HG03342 (cell line): Measurements from ENCODE around the gene WWP2.
A peak's percentile ranks its signal among the peaks of the same experiment; 100 is the strongest.
"Not testable (repeated sequence)": the region's sequence is repeated elsewhere in the genome, so short reads cannot be mapped to it uniquely, and the experiment has no call there.

Experiments used
- ATAC-seq: cut with Tn5 transposase; IDR thresholded peaks from one replicate; pipeline ENCODE4 v1.9.1; 2021; ENCODE audit warnings: mild to moderate bottlenecking, moderate library complexity; ENCODE audit not compliant: unreplicated experiment

The WWP2 gene

DNA sequence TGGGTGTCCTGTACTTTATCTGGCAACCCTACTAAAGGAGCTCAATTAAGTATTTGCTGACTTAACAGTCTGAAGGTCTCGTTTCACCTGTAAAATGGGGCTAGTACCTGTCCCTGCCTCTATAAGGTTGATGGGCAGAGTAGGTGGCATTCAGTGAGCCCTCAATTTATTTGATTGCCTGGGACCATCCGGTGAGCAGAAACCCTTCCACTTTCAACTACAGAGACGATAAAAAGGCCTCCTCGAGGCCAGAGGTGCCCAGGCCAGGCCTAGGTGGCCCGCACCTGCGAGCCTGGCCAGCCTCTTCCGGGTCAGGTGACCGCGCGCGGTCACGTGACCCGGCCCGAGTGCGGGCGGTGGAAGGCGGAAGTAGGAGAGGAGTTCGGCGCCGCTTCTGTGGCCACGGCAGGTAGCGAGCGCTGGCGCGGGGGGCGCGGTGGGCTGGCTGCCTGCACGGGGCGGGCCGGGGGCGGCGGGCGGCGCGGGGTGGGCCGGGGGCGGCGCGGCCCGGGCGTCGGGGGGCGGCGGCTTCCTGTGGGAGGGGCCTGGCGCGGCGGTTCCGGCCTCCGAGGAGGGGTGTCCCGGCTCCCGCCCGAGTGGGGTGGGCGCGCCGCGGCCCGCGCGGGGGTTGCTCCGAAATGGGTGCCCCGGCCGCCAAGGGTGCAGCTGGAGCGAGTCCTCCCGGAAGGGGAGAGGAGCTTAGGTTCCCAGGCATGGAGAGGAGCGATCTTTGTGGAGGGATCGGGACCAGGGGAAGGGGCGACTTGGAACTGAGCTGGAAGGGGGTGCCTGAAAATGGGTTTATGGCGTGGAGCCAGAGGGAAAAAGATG, at the start of gene WWP2:
Gene WWP2 (plus strand): TSS at position 350 of the 831 bp plus-strand sequence. CDS start 24,679 bp downstream, outside the sequence.
- ATAC-seq, result peak; percentile 67

GRCh38 chr16:69712914-69713581, 49.1 kb upstream of the WWP2 start:
- no peak for ATAC-seq

GRCh38 chr16:69717066-69717465, 45.1 kb upstream of the WWP2 start:
- no peak for ATAC-seq

DNA sequence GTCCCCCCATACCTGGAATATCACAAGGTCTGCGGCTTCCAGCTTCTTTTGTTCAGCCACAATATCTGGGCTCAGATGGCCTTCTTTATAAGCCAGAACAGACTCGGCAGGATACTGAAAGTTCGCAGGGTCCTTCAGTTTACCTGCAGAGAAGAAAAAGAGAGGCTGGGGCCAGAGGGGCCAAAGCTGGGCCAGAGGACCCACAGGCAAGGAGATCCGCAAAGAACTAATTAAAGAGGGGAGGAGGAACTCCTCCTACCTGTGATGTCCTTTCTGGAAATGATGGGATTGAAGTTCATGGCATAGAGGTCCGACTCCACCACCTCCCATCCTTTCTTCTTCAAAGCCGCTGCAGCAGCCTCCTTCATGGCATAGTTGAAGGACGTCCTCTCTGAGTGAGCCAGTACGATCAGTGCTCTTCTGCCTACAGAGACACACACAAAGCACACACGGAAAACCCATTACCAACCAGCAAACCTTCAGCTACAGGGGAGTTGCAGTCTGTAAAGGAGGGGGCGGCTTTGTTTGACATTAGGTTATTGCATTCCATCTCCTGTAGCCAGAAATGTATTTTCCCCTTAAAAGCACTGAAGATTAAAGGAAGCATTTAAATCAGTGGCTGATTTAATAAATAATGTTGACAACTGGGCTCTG, 43.9 kb upstream of the WWP2 start:
- no peak for ATAC-seq

- no peak for ATAC-seq
These were observed 41.2 kb upstream of the WWP2 start for GRCh38 chr16:69720822-69721430.

GRCh38 chr16:69721441-69721957, 40.6 kb upstream of the WWP2 start:
- ATAC-seq, result no peak

DNA sequence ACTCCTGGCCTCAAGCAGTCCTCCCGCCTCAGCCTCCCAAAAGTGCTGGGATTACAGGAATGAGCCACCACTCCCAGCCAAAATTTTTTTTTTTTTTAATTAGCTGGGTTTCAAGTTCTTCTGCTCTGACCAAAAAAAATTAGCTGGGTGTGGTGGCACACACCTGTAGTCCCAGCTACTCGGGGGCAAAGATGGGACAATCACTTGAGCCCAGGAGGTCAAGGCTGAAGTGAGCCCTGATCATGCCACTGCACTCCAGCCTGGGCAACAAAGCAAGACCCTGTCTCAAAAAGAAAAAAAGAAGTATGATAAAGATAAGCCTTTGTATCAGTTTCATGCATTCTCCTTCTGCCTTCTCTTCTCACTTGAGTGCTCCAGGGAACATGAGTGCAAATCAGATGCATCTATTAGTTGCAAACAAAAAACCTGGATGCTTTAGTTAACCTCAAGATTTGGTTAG, 37.7 kb upstream of the WWP2 start:
- no peak for ATAC-seq

GRCh38 chr16:69724981-69725479, 37.1 kb upstream of the WWP2 start:
- ATAC-seq, result no peak

- ATAC-seq, result no peak
These were observed 36.4 kb upstream of the WWP2 start for GRCh38 chr16:69725480-69726312.

DNA sequence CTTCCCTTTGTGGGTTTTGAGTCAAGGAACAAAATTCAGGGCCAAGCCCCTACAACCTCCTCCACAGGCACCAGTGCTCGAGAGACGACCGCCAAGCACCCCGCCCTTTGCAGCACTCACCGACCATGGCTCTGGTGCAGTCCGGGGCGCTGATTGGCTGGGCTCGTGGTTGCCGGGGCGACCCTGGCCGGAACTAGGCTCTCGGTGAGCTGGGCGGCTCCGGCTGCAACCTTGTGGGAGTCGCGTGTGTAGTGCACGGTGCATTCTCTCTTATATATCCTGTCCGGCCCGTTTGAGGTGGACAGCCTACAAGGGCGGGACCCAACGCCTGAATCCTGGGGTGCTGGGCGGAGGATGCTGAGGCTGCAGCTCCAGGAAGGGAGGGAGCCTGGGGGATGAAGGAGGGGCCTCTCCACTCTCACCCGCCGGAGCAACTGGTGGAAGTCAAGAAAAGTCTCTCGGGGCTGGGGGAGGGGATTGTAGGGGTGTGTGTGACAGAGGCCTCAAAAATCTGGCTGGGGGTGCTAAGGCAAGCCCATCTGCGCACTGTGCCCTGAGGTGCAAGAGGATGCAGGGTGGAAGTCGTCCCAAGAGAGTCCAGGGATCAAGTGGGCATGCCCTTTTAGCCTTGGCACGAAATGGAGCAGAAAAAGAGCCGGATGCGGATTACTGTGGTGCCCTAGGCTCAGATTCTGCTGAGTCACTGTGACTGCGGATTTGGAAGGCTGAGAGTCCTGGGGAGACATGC, 35.6 kb upstream of the WWP2 start, which contains the start of gene NQO1:
Gene NQO1 (minus strand): TSS at position 248 of the 748 bp plus-strand sequence. CDS start 121 bp downstream, at position 127.
- ATAC-seq, result peak; percentile 98

DNA sequence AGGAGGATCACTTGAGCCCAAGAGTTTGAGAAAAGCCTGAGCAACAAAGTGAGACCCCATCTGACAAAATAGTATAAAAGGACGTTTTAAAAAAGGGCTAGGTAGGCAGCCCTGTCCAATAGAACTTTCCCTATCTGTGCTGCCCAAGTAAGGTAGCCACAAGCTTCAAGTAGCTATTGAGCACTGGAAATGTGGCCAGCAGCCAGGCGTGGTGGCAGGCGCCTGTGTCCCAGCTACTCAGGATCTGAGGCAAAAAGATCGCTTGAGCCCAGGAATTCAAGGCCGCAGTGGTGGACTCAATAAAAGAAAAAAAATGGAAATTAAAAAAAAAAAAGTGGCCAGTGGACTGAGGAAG, 34.2 kb upstream of the WWP2 start:
- ATAC-seq, result no peak

DNA sequence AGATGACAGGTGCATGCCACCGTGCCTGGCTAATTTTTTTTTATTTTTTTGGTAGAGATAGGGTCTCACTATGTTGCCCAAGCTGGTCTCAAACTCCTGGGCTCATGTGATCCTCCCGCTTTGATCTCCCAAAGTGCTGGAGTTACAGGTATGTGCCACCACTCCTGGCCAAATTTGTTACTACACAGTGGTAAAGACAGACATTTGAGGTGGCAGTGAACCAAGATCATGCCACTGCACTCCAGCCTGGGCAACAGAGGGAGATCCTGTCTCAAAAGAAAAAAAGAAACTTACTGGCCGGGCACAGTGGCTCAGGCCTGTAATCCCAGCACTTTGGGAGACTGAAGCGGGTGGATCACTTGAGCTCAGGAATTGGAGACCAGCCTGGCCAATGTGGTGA, 33.1 kb upstream of the WWP2 start:
- ATAC-seq, result not testable (repeated sequence)

DNA sequence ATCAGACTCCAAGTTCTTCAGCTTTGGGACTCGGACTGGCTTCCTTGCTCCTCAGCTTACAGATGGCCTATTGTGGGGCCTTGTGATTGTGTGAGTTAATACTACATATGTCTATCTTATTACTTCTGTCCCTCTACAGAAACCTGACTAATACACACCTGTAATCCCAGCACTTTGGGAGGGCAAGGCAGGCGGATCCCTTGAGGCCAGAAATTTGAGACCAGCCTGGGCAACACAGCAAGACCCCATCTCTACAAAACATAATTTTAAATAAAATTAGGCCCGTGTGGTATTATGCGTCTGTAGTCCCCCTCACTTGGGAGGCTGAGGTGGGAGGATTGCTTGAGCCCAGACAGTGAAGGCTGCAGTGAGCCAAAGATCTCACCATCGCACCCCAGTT, 30.9 kb upstream of the WWP2 start:
- ATAC-seq, result not testable (repeated sequence)

DNA sequence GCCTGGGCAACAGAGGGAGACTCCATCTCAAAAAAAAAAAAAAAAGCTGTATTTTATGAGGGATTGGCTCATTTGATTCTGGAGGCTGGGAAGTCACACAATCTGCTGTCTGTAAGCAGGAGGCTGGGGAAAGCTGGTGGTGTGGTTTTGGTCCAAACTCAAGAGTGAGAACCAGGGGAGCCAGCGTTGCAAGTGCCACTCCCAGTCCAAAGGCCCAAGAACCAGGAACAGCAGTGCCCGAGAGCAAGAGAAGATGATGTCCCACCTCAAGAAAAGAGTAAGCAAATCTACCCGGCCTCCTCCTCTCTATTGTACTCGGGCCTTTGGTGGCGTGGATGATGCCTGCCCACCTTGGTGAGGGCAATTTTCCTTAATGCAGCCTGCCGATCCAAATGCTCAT, 30.0 kb upstream of the WWP2 start:
- ATAC-seq, result no peak

GRCh38 chr16:69741519-69741918, 20.6 kb upstream of the WWP2 start:
- ATAC-seq, result no peak

GRCh38 chr16:69741951-69742904, 19.9 kb upstream of the WWP2 start:
- ATAC-seq, result no peak

- no peak for ATAC-seq
These were observed 17.5 kb upstream of the WWP2 start for GRCh38 chr16:69744363-69745231.
